H1 (cell line): Measurements from ENCODE around the gene ABCC6. TPM values are rescaled to one million over a fixed set of nuclear protein-coding genes. Genes with fewer than 3 reads are reported as not detected.

ENCODE experiments used
- CTCF ChIA-PET: fragments of 300-600 bp; sonication (Branson Sonifier 250); formaldehyde crosslinking; loops from one replicate; lab custom pipeline; 2021; ENCODE audit not compliant: partially characterized antibody; lab: Charles Lee
- POLR2A ChIA-PET: fragments of 300-600 bp; sonication (Branson Sonifier 250); formaldehyde crosslinking; loops from one replicate; lab custom pipeline; 2021; ENCODE audit warnings: inconsistent platforms; ENCODE audit not compliant: partially characterized antibody; lab: Charles Lee
- DNase-seq, 2 experiments: peaks; one replicate each; pipeline versions ENCODE4 v3.0.0 to v3.0.0-alpha.2; 2010 to 2022; ENCODE audit warnings: low spot score in 2 of 2, low read depth in 1 of 2, mixed read lengths in 1 of 2
- FAIRE-seq: peaks from 2 replicates; lab custom pipeline; 2011; peaks lifted over from hg19 to GRCh38; lab: Jason Lieb, UNC
- H2AFZ ChIP-seq: 2 replicates; pipeline ENCODE4 v1.8.1; 2012; ENCODE audit warnings: low read length, inconsistent platforms
- H2AK5ac ChIP-seq: 2 replicates; pipeline ENCODE4 v1.6.1; 2013; ENCODE audit warnings: low read depth, low read length
- H2BK120ac ChIP-seq: replicated peaks from 2 replicates; pipeline ENCODE3; 2013; ENCODE audit warnings: low read depth, low read length, inconsistent platforms
- H2BK12ac ChIP-seq: 2 replicates; pipeline ENCODE4 v1.6.1; 2013; ENCODE audit warnings: low read depth, low read length
- H2BK15ac ChIP-seq: 2 replicates; pipeline ENCODE4 v1.6.1; 2013; ENCODE audit warnings: low read length
- H2BK20ac ChIP-seq: 2 replicates; pipeline ENCODE4 v1.6.1; 2013; ENCODE audit warnings: low read length
- H2BK5ac ChIP-seq: 2 replicates; pipeline ENCODE4 v1.6.1; 2013; ENCODE audit warnings: low read depth, low read length
- H3K14ac ChIP-seq: 2 replicates; pipeline ENCODE4 v1.6.1; 2013; ENCODE audit warnings: inconsistent platforms; ENCODE audit not compliant: insufficient read length
- H3K18ac ChIP-seq: 2 replicates; pipeline ENCODE4 v1.6.1; 2013; ENCODE audit warnings: low read length; ENCODE audit errors: extremely low read depth
- H3K23ac ChIP-seq: 2 replicates; pipeline ENCODE4 v1.6.1; 2013; ENCODE audit warnings: inconsistent platforms; ENCODE audit not compliant: insufficient read length
- H3K23me2 ChIP-seq: 2 replicates; pipeline ENCODE4 v1.6.1; 2013; ENCODE audit warnings: low read depth, low read length
- H3K27ac ChIP-seq: 2 replicates; pipeline ENCODE4 v1.6.1; 2011; ENCODE audit warnings: low read depth, low read length, inconsistent platforms
- H3K27me3 ChIP-seq, 4 experiments: replicated peaks in 1 of 4; 1 replicate in 1 of 4; 2 replicates in 3 of 4; pipeline versions ENCODE4 v1.6.1 to v1.8.1; 2011 to 2013; ENCODE audit warnings: low read length in 3 of 4, mild to moderate bottlenecking in 3 of 4, inconsistent platforms in 2 of 4, mixed read lengths in 2 of 4, moderate library complexity in 1 of 4; ENCODE audit not compliant: control insufficient read depth in 3 of 4, insufficient read depth in 3 of 4; ENCODE audit errors: extremely low read depth in 1 of 4
- H3K36me3 ChIP-seq, 4 experiments: 2 replicates each; pipeline versions ENCODE4 v1.6.1 to v1.8.1; 2011 to 2013; ENCODE audit warnings: mild to moderate bottlenecking in 4 of 4, low read length in 3 of 4, moderate library complexity in 2 of 4, control low read depth in 1 of 4, inconsistent platforms in 1 of 4; ENCODE audit not compliant: insufficient read depth in 4 of 4, control insufficient read depth in 2 of 4
- H3K4ac ChIP-seq: replicated peaks from 2 replicates; pipeline ENCODE3; 2013; ENCODE audit warnings: low read length, low read depth, mixed read lengths, inconsistent platforms; ENCODE audit not compliant: insufficient read length
- H3K4me1 ChIP-seq, 4 experiments: replicated peaks in 1 of 4; 1 replicate in 1 of 4; 2 replicates in 3 of 4; pipeline versions ENCODE4 v1.6.1 to v1.8.1; 2011 to 2013; ENCODE audit warnings: low read length in 3 of 4, inconsistent platforms in 2 of 4, mixed read lengths in 1 of 4; ENCODE audit not compliant: insufficient read depth in 4 of 4, control insufficient read depth in 3 of 4
- H3K4me2 ChIP-seq, 2 experiments: 2 replicates each; pipeline versions ENCODE4 v1.6.1 to v1.8.1; 2011 to 2013; ENCODE audit warnings: low read depth in 2 of 2, low read length in 2 of 2, control low read depth in 1 of 2, inconsistent platforms in 1 of 2, mild to moderate bottlenecking in 1 of 2; ENCODE audit not compliant: insufficient read depth in 1 of 2
- H3K4me3 ChIP-seq, 4 experiments: fragments of 200-600, 300-600 bp in 1 of 4; sonication (generic), shearing (Covaris generic), sonication (Bioruptor Twin) in 1 of 4; 2 replicates each; pipeline versions ENCODE4 v1.5.1 to v1.8.1; 2011 to 2016; ENCODE audit warnings: low read length in 4 of 4, low read depth in 3 of 4, control low read depth in 2 of 4, inconsistent platforms in 2 of 4, mild to moderate bottlenecking in 2 of 4, mixed read lengths in 1 of 4, moderate library complexity in 1 of 4; ENCODE audit not compliant: insufficient read depth in 2 of 4; ENCODE audit errors: extremely low read depth in 1 of 4
- H3K56ac ChIP-seq: replicated peaks from 2 replicates; pipeline ENCODE3; 2013; ENCODE audit warnings: low read depth, mild to moderate bottlenecking, mixed read lengths, low read length, inconsistent platforms; ENCODE audit not compliant: insufficient read length
- H3K79me1 ChIP-seq: 2 replicates; pipeline ENCODE4 v1.6.1; 2013; ENCODE audit warnings: low read depth, low read length, control low read depth
- H3K79me2 ChIP-seq, 2 experiments: 2 replicates each; pipeline versions ENCODE4 v1.6.1 to v1.8.1; 2012 to 2013; ENCODE audit warnings: low read length in 2 of 2, mild to moderate bottlenecking in 2 of 2, inconsistent platforms in 1 of 2; ENCODE audit not compliant: insufficient read depth in 2 of 2, control insufficient read depth in 1 of 2
- H3K9ac ChIP-seq, 4 experiments: replicated peaks in 1 of 4; 1 replicate in 1 of 4; 2 replicates in 3 of 4; pipeline versions ENCODE4 v1.6.1 to v1.8.1; 2011 to 2013; ENCODE audit warnings: low read depth in 3 of 4, low read length in 3 of 4, control low read depth in 2 of 4, mild to moderate bottlenecking in 2 of 4, moderate library complexity in 2 of 4, inconsistent platforms in 1 of 4; ENCODE audit errors: extremely low read depth in 1 of 4
- H3K9me3 ChIP-seq, 2 experiments: 2 replicates each; pipeline versions ENCODE4 v1.6.1 to v1.8.1; 2012 to 2013; ENCODE audit warnings: mild to moderate bottlenecking in 2 of 2, moderate library complexity in 2 of 2, control low read depth in 1 of 2, inconsistent platforms in 1 of 2, low read depth in 1 of 2, low read length in 1 of 2, mixed read lengths in 1 of 2; ENCODE audit not compliant: insufficient read depth in 2 of 2
- H4K20me1 ChIP-seq, 2 experiments: replicated peaks in 1 of 2; 2 replicates each; pipeline versions ENCODE3 to v1.8.1; 2011 to 2013; ENCODE audit warnings: inconsistent platforms in 2 of 2, low read length in 2 of 2, mild to moderate bottlenecking in 1 of 2; ENCODE audit not compliant: insufficient read depth in 2 of 2, control insufficient read depth in 1 of 2
- H4K5ac ChIP-seq: 2 replicates; pipeline ENCODE4 v1.6.1; 2013; ENCODE audit warnings: low read length, low read depth, mixed read lengths, inconsistent platforms; ENCODE audit not compliant: insufficient read length
- H4K8ac ChIP-seq: 2 replicates; pipeline ENCODE4 v1.8.0; 2013; ENCODE audit warnings: mild to moderate bottlenecking, moderate library complexity, low read length, inconsistent platforms; ENCODE audit not compliant: insufficient read depth; ENCODE audit errors: extremely low read depth
- H4K91ac ChIP-seq: replicated peaks from 2 replicates; pipeline ENCODE3; 2013; ENCODE audit warnings: low read length, mixed read lengths, inconsistent platforms; ENCODE audit not compliant: insufficient read length
- CBX5 ChIP-seq: fragments of 300-800, 300-1000 bp; sonication (generic); IDR thresholded peaks from 2 replicates; pipeline ENCODE4 v1.7.1; 2016; ENCODE audit warnings: antibody characterized with exemption, low read length, low read depth
- SIN3A ChIP-seq, 2 experiments: IDR thresholded peaks in 1 of 2; conservative IDR thresholded peaks in 1 of 2; 2 replicates each; pipeline ENCODE4 v1.6.1; 2011 to 2012; ENCODE audit warnings: low read length in 2 of 2, improper control_type of control experiment in 1 of 2, low read depth in 1 of 2, mild to moderate bottlenecking in 1 of 2
- WGBS, 2 experiments: shearing (Covaris generic) in 1 of 2; methylation state at CpG; one replicate each; pipeline versions ENCODE4 v1.1.6 to v1.1.7; 2013 to 2015; ENCODE audit warnings: low lambda C conversion rate in 2 of 2, mixed read lengths in 2 of 2, inconsistent platforms in 1 of 2, low coverage in 1 of 2, missing lambda C conversion rate in 1 of 2; ENCODE audit not compliant: insufficient replicate concordance in 2 of 2, insufficient coverage in 1 of 2, insufficient read length in 1 of 2; ENCODE audit errors: extremely low coverage in 1 of 2, missing lambda C conversion rate in 1 of 2; 5-methylcytosine and 5-hydroxymethylcytosine counted together
- polyA plus RNA-seq, 7 experiments: library from polyadenylated mRNA; depleted of rRNA in 3 of 7; stranded (reverse) in 5 of 7; unstranded in 2 of 7; fragments of >200 nt in 5 of 7; fragments of 200-250 nt in 2 of 7; gene quantifications; 1 replicate in 5 of 7; 2 replicates in 1 of 7; 4 replicates in 1 of 7; pipeline versions ENCODE4 v1.2.1 to v1.2.3, GENCODE V29; 2011 to 2013; ENCODE audit warnings: missing spikeins in 2 of 7, mixed read lengths in 2 of 7
- total RNA-seq: library from RNA; stranded (reverse); fragmentation: NEBNext Ultra II Directional; extraction: Animal tissue kit (Norgen Biotek cat#: 25700); gene quantifications from 2 replicates; pipeline ENCODE4 v1.2.1, GENCODE V29; 2021

The ABCC6 gene
- total and polyA plus RNA-seq, 2 of the 8 experiments (the other 6 are each of a cell fraction or from before 2014, with no cell fraction given), result 1.6 to 1.8 TPM

DNA sequence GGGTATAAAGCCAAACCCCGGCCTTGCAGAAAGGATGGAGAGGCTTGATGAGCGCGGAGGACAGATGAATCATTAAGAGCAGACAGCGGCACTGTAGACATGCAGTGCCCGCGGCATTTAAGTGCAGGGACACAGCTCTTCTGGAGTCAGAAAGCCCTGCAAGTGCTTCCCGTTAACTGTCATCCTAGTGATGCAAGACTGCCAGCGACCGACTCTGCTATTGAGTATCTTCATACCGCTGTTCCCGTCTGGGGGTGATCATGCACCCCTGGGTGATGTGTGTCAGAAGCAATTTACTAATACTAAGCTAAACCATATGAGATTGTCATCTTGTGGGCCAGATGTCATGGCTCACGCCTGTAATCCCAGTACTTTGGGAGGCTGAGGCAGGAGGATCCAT, 101.0 kb downstream of the ABCC6 start:
- Histone ChIP-seq H3K9ac (no peak overlapping the region), H3K18ac (no peak overlapping the region), H4K5ac (no peak overlapping the region), H3K27ac (no peak overlapping the region), H3K4me3 (no peak overlapping the region), H3K4me2 (no peak overlapping the region), H2BK120ac (no peak overlapping the region), H3K14ac (no peak overlapping the region), H4K20me1 (peaks cover 3 to 4% of the 10 kb centered on the region in 2 experiments), H2AFZ (no peak overlapping the region), H3K23ac (no peak overlapping the region), H3K36me3 (peaks cover 14 to 51% (median 35%) of the 10 kb centered on the region in 4 experiments; a peak in 7 of 8 replicates), H2BK15ac (no peak overlapping the region), H2BK5ac (no peak overlapping the region), H3K4me1 (no peaks in the 10 kb centered on the region), H2BK20ac (no peak overlapping the region), H4K91ac (no peak overlapping the region), H3K23me2 (no peaks in the 10 kb centered on the region; the same call in 1 of the 2 replicates), H3K56ac (no peak overlapping the region), H2BK12ac (no peak overlapping the region), H3K9me3 (peaks cover 0 to 7% of the 10 kb centered on the region in 2 experiments; a peak in 3 of 4 replicates), H3K4ac (no peak overlapping the region), H4K8ac (no peak overlapping the region), H3K79me1 (no peaks in the 10 kb centered on the region), H3K27me3 (no peaks in the 10 kb centered on the region), H3K79me2 (no peaks in the 10 kb centered on the region), H2AK5ac (no peak overlapping the region)
- TF ChIP-seq SIN3A (conservative IDR thresholded peaks at IDR 0.05 in 1 of 2, IDR thresholded peaks at IDR 0.05 in 1 of 2; ENCODE audit: low read depth in 1 of 2, low read length in 2 of 2) (no peak), CBX5 (no peak)
- POLR2A ChIA-PET, result no interaction called here
- CTCF ChIA-PET, result interaction anchor here (0.6 to 2.4 kb wide), 4 partner anchors 18 to 440 kb away, joined by 3 to 7 read pairs (median 4); no protein-coding TSS in a partner anchor
- WGBS, 2 experiments, result 96% methylated on average over 12 of the region's 12 CpGs; no CpG with 5 or more reads in 1 of the 2 experiments
- FAIRE-seq (no peak), DNase-seq (no peak)
